Lower lobe of right lung (tissue), 2 donors: ENCODE results near the gene GSE1. TPM values are rescaled to one million over a fixed set of nuclear protein-coding genes. Genes with fewer than 3 reads are reported as not detected.

Source experiments
- ATAC-seq, 2 donors: fragments of 200-7000 bp; cut with Tn5 transposase; one replicate each; pipeline ENCODE4 v1.9.1; 2020 to 2022; ENCODE audit warnings: mild to moderate bottlenecking in 2 of 2, moderate library complexity in 2 of 2
- DNase-seq: peaks from one replicate; pipeline ENCODE4 v3.0.0-alpha.2; 2020
- H3K27ac ChIP-seq: fragments of 200-600 bp; one replicate; pipeline ENCODE4 v1.8.0; 2022
- H3K27me3 ChIP-seq: fragments of 200-600 bp; one replicate; pipeline ENCODE4 v1.8.0; 2022; ENCODE audit warnings: low read depth
- H3K36me3 ChIP-seq: fragments of 200-600 bp; one replicate; pipeline ENCODE4 v1.8.0; 2022; ENCODE audit warnings: mild to moderate bottlenecking
- H3K4me1 ChIP-seq: fragments of 200-600 bp; one replicate; pipeline ENCODE4 v1.8.0; 2022
- H3K4me3 ChIP-seq: fragments of 200-600 bp; one replicate; pipeline ENCODE4 v1.8.0; 2022; ENCODE audit warnings: mild to moderate bottlenecking
- H3K9me3 ChIP-seq: fragments of 200-600 bp; one replicate; pipeline ENCODE4 v1.8.0; 2022
- intact Hi-C: fragments of 100-400 bp; cut with DNase I; formaldehyde crosslinking; loops from one replicate; pipeline ENCODE4 v1.11.0; 2022
- total RNA-seq: library from RNA; stranded (reverse); fragmentation: NEBNext Ultra II Directional; extraction: Animal tissue kit (Norgen Biotek cat#: 25700); gene quantifications from one replicate; pipeline ENCODE4 v1.2.1, GENCODE V29; 2021
- TF ChIP-seq, protein P1 (sequence below): fragments of 200-600 bp; IDR thresholded peaks from one replicate; pipeline ENCODE4 v1.8.0; 2022; ENCODE audit warnings: antibody characterized with exemption, mild to moderate bottlenecking
- donor health status: DM: no; HTN: yes; CAD: no; lungs with severe emphysema.

The GSE1 gene
- total RNA-seq, 1 donor from 2014 or later: 85.2 TPM

DNA sequence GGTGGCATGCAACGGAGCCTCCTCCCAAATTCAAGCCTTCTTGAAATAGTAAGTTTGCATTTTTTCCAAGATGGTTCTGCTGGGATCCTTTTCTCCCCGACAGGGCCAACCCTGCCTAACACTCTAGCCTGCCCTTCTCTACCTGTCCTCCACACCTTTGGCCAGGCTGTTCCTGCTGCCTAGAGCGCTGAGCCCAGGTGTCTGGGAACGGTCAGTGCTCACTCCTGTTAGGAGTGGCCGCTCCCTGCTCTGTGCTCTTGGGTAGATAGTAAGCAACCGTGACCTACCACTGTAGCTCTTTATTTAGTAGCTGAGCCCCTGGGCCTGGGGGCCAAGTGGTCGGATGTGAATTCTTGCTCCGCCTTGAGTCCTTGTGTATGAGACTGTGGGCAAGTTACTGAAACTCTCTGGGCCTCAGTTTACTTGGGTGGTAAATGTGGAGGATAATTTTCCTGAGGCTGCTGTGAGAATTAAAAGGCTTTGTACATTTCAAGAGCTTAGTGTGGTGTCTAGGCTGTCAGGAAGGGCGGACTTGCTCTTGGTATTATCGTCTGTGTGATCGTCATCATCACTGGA lies 44.0 kb upstream of the GSE1 start:
- DNase-seq (no peak), ATAC-seq (no peak)
- Histone ChIP-seq H3K4me1 (peaks cover 91% of the 10 kb centered on the region), H3K4me3 (peak overlapping the region; percentile 19), H3K27ac (peak overlapping the region; percentile 74), H3K36me3 (no peaks in the 10 kb centered on the region), H3K9me3 (no peaks in the 10 kb centered on the region), H3K27me3 (no peaks in the 10 kb centered on the region)
- TF ChIP-seq, protein P1, sequence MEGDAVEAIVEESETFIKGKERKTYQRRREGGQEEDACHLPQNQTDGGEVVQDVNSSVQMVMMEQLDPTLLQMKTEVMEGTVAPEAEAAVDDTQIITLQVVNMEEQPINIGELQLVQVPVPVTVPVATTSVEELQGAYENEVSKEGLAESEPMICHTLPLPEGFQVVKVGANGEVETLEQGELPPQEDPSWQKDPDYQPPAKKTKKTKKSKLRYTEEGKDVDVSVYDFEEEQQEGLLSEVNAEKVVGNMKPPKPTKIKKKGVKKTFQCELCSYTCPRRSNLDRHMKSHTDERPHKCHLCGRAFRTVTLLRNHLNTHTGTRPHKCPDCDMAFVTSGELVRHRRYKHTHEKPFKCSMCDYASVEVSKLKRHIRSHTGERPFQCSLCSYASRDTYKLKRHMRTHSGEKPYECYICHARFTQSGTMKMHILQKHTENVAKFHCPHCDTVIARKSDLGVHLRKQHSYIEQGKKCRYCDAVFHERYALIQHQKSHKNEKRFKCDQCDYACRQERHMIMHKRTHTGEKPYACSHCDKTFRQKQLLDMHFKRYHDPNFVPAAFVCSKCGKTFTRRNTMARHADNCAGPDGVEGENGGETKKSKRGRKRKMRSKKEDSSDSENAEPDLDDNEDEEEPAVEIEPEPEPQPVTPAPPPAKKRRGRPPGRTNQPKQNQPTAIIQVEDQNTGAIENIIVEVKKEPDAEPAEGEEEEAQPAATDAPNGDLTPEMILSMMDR: no peak
- intact Hi-C loops: no loop called here

DNA sequence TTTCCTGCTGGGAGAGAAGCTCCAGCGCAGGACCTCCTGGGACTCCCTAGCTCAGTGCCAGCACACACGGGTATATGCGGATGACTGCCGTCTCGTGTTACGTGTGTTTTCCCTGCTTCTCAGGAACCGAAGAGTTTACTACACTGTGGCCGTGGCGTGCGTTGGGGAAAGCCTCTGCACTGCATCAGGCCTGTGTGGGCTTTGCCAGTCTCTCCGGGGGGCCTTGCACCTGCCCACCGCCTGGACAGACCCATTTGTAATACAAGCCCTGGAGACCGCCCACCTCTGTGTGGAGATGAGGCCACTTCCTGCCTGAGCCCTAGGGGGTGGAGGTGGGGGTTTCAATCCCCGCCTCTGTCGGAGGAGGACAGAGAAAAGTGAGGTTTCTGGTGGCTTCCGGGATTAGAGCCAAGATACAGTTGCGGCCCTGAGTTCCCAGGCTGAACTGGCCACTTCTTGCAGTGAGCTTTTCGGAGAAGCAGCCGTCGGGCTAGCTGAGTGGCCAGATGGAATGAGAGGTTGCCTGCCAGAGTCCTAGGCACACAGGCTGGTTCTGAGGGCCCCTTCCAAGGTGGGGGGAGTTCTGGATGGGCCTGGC lies 43.4 kb upstream of the GSE1 start:
- peaks cover 91% of the 10 kb centered on the region for H3K4me1 ChIP-seq
- peak overlapping the region; percentile 74 for H3K27ac ChIP-seq
- H3K36me3 ChIP-seq: no peaks in the 10 kb centered on the region
- no peaks in the 10 kb centered on the region for H3K9me3 ChIP-seq
- ATAC-seq: peak; percentile 22 to 29
- peak; percentile 62 for DNase-seq
- TF ChIP-seq, protein P1: no peak
- H3K4me3 ChIP-seq: peak overlapping the region; percentile 19
- intact Hi-C loops: no loop called here
- H3K27me3 ChIP-seq: no peaks in the 10 kb centered on the region

DNA sequence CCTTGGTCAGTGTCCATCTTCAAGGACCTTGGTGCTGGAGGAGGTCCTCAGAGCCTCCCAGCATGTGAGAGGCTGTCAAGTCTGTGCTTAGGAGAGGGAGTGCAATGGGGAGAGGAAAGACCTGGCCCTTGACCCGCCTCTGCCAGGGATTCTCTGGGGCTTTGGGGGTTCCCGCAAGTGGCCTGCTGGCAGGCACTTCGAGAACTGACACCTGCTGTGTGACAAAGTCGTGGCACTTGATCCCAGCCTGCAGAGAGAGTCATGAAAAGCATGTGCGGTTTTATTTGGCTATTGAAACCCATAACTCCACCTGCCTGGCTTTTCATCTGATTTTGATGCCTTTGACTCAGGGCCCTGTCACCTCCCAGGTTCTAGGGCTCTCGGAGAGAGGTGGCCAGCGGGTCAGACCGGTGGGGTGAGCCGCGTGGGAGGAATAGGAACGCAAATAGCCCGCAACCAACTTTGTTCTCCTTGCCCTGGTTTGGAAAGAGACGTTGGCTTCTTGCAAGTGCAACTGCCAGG lies 42.8 kb upstream of the GSE1 start:
- intact Hi-C loops: no loop called here
- peaks cover 93% of the 10 kb centered on the region for H3K4me1 ChIP-seq
- TF ChIP-seq, protein P1: no peak
- H3K36me3 ChIP-seq: no peaks in the 10 kb centered on the region
- H3K4me3 ChIP-seq: peak overlapping the region; percentile 19
- no peaks in the 10 kb centered on the region for H3K27me3 ChIP-seq
- no peak for DNase-seq
- H3K9me3 ChIP-seq: no peaks in the 10 kb centered on the region
- peak overlapping the region; percentile 74 for H3K27ac ChIP-seq
- peak; percentile 9 to 63 for ATAC-seq

GRCh38 chr16:85570735-85571562 lies 42.2 kb upstream of the GSE1 start:
- Histone ChIP-seq H3K36me3 (no peaks in the 10 kb centered on the region), H3K27ac (peak overlapping the region; percentile 74), H3K4me1 (peaks cover 93% of the 10 kb centered on the region), H3K27me3 (no peaks in the 10 kb centered on the region), H3K4me3 (peak overlapping the region; percentile 19), H3K9me3 (no peaks in the 10 kb centered on the region)
- peak; percentile 85 for DNase-seq
- intact Hi-C loops: no loop called here
- ATAC-seq: peak; percentile 43 to 81
- TF ChIP-seq, protein P1: no peak

DNA sequence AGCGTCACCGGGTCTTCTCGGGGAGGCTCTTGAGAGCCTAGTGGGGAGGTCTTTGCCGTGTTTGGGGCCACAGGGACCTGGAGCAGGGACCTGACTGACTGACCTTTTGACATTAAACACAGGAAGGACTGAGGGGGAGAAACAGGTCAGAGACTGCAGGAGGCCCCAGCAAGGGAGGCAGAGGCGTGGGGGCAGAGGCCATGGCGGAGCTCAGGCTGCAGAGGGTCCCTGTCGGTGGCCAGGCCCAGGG lies 41.6 kb upstream of the GSE1 start:
- no peaks in the 10 kb centered on the region for H3K9me3 ChIP-seq
- H3K36me3 ChIP-seq: no peaks in the 10 kb centered on the region
- intact Hi-C loops: no loop called here
- DNase-seq (no peak), ATAC-seq (no peak)
- TF ChIP-seq, protein P1: no peak
- H3K4me3 ChIP-seq: no peak overlapping the region
- H3K4me1 ChIP-seq: peaks cover 93% of the 10 kb centered on the region
- peak overlapping the region; percentile 74 for H3K27ac ChIP-seq
- no peaks in the 10 kb centered on the region for H3K27me3 ChIP-seq
